Adipose tissue (tissue), 3 donors: ENCODE data around the gene MAP7D3. TPM values are rescaled to one million over a fixed set of nuclear protein-coding genes. Genes with fewer than 3 reads are reported as not detected.
"Not testable (repeated sequence)": the region's sequence is repeated elsewhere in the genome, so short reads cannot be mapped to it uniquely, and the experiment has no call there.

Experiments used
- H3K27ac ChIP-seq: one replicate; pipeline ENCODE4 v1.5.1; 2013; ENCODE audit warnings: low read depth, low read length
- WGBS, 3 donors: extraction: QIAGEN DNeasy Blood & Tissue Kit; methylation state at CpG; one replicate each; pipeline ENCODE4 v1.1.7; 2013; 5-methylcytosine and 5-hydroxymethylcytosine counted together
- polyA plus RNA-seq, 3 donors: library from polyadenylated mRNA; stranded (reverse); fragments of 200-250 nt; gene quantifications; one replicate each; pipeline ENCODE4 v1.2.3, GENCODE V29; 2013
- donor health status: healthy with polysubstance abuse.
- donor health status: Bipolar disorder and iron deficiency.
- donor health status: healthy.

The MAP7D3 gene
- polyA plus RNA-seq, 3 donors, result 1.8 to 17.3 (median 14.0) TPM

GRCh38 chrX:136194536-136194935, 56.7 kb downstream of the MAP7D3 start:
- 68 to 95% (median 74%) methylated on average over 2 of the region's 2 CpGs for WGBS, 3 donors
- no peak overlapping the region for H3K27ac ChIP-seq

DNA sequence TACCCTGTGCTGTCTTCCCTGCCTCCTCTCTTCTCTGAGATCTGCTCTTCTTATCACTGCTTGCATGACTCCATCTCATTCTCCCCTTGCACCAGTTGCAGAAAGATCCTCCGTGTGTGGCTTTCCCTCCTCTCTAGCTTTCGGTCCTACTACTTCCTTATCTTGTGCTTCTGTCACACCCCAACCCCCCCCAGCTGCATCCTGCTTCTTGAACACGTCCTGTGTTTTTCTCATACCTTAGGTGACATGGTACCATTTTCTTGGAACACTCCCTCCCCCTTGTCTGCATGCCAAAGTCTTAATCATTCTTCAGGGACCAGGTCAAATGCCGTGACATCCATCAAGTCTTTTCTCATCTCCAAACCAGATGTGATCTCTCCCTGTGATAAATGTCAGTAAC, 57.4 kb downstream of the MAP7D3 start:
- H3K27ac ChIP-seq, result no peak overlapping the region
- 18 to 45% (median 41%) methylated on average over 4 of the region's 4 CpGs for WGBS, 3 donors

GRCh38 chrX:136192839-136193414, 58.3 kb downstream of the MAP7D3 start:
- WGBS, 3 donors, result 28 to 57% (median 55%) methylated on average over 3 of the region's 3 CpGs
- H3K27ac ChIP-seq, result no peak overlapping the region

- 66 to 89% (median 68%) methylated on average over 2 of the region's 2 CpGs for WGBS, 3 donors
- no peak overlapping the region for H3K27ac ChIP-seq
Measured at GRCh38 chrX:136192135-136192534, 59.1 kb downstream of the MAP7D3 start.

GRCh38 chrX:136191171-136191570, 60.0 kb downstream of the MAP7D3 start:
- WGBS, 3 donors, result 51 to 75% (median 54%) methylated on average over 6 of the region's 6 CpGs
- H3K27ac ChIP-seq, result no peak overlapping the region

DNA sequence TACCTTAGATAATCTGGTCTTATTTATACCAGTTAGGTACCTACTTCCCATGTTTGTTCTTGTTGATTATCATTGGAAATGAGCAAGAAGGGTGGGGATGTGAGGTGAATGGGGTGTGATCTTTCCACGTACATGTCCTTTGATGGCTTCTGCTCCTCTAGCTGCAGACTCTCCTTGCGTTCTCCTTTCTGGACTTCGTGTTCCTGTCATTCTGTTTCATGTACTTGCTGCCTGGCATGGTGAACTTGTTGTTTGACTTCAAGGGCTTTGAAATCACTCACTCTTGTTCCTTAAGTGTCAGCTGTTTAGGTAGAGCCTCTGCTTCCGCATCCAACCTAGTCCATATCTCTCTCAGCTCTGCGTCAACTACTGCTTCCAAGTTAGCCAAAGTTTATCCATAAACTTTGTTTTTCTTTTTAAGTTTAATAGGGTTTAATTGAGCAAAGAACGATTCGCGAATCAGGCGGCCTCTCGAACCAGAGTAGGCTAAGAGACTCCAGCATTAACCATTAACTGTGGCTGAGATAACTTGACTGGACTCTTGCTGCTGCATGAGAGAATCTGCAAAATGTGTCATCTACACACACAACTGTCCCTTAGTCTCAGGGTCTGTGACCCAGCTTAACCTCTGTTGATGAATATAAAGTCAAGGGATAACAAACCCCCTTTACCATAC, 61.0 kb downstream of the MAP7D3 start:
- WGBS, 3 donors, result 81 to 95% (median 89%) methylated on average over 10 of the region's 10 CpGs
- no peak overlapping the region for H3K27ac ChIP-seq

- H3K27ac ChIP-seq, result no peak overlapping the region
- 30 to 44% (median 34%) methylated on average over 2 of the region's 2 CpGs for WGBS, 3 donors
Measured at GRCh38 chrX:136189222-136189621, 62.0 kb downstream of the MAP7D3 start.

DNA sequence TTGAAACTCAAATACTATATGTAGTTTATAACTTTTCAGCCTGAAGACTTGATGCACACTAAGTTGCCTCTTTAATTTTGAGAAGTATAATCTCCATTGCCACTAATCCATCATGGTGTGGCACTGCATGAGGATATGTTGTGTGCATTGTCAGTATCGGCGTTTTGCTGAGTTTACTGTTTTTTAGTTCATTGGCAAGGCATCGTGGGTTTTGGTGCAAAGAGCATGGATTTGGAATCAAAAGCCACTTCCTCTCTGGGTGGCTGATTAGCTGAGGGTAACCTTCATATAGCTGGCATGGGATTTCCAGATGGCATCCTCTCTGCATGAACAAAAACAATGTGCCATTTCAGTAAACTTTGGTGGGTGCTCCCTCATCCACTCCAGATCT, 65.2 kb downstream of the MAP7D3 start:
- WGBS, 3 donors, result 25 to 52% (median 30%) methylated on average over 3 of the region's 3 CpGs
- no peak overlapping the region for H3K27ac ChIP-seq

DNA sequence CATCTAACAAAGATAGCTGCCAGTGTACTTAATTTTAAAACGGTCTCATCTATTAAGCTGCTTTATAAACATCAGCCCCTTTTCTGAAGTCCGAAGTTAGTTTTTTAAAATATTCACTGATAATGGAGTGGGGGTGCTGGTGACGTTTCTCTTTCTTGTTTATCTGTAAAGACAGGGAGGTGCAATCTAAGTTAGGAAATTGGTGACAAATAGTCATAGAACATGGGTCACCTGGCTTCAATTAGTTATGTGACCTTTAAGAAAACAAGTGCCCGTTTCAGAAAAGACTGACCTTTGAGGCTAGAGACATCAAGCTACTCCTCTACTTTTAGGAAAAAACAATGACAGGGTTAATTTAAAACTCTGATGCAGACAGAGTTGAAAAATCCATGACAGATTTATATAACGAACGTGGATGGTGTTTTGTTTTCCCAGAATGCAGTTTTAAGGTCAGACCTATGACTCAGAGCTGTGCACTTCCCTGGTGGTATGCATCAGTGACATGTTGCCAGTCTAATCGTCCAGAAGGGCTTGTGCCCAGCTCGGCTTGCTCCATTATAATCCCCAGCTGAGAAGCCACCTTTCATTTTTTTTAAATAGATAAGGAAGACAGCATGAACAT, 65.7 kb downstream of the MAP7D3 start:
- H3K27ac ChIP-seq, result peak overlapping the region; percentile 38
- 16 to 27% (median 24%) methylated on average over 8 of the region's 8 CpGs for WGBS, 3 donors

DNA sequence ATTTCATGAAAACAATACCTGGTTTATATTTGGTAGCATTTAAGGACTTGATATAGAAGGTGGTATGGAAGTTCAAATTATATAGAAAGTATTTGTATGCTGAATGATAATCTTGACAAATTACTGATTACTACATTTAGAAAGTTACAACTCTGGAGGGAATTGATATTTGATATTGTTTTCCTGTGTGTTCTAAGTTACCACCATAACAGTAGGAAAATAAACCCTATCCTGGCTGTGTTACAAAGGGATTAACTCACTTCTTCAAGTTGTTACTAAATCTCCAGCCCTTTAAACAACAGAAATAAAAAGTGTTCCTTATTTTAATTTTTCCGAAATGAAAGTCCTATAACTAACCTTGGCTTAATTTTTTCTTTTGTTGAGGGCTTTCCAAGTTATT, 67.3 kb downstream of the MAP7D3 start:
- H3K27ac ChIP-seq, result no peak overlapping the region
- WGBS, 3 donors, result 33 to 58% (median 43%) methylated on average over 1 of the region's 1 CpG

- H3K27ac ChIP-seq, result no peak overlapping the region
Measured at GRCh38 chrX:136183172-136183571, 68.0 kb downstream of the MAP7D3 start.

DNA sequence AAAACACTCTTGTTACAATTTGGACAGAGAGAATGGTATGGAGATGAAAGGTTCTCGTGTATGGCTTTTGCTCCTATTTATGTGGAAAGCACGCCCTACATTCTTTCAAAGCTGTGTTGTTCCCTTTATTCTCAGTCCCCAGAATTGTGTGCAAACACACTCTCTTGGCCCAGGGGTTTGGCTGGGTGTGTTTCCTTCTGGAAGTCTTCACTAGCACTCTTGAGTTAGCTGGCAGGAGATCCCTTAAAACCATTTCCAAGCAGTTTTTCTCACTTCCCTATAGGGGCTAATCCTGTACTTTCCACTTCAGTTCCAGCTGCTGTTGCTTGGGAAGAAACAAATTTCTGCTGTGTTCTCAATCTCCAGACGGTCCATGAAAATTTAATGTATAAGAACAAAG, 68.8 kb downstream of the MAP7D3 start:
- WGBS, 3 donors, result 51 to 76% (median 56%) methylated on average over 3 of the region's 3 CpGs
- no peak overlapping the region for H3K27ac ChIP-seq

More at GRCh38 chrX:136183172-136183571, 68.0 kb downstream of the MAP7D3 start:
- WGBS, 3 donors, result 70 to 88% (median 87%) methylated on average over 4 of the region's 4 CpGs

DNA sequence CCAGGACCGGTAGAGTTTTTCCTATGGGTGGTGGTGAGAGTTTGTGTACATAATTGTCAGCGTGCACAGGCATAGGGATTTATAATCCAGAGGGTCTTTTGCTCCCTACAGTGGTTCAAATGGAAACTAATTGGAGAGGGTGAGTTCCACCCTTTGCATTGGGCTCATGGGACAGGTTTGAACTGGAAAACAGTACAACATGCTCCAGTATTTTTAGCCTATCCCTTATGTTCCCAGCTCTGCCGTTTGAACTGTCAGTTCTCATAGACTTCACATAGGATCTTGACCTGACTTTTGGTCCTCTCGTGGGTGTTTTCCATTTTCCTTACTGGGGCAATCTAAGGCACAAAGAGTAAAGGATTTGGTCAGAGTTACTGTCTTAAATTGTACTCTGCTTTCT, 72.1 kb downstream of the MAP7D3 start:
- no peak overlapping the region for H3K27ac ChIP-seq

GRCh38 chrX:136176399-136176825, 74.8 kb downstream of the MAP7D3 start:
- H3K27ac ChIP-seq, result no peak overlapping the region
- 28 to 48% (median 29%) methylated on average over 2 of the region's 2 CpGs for WGBS, 3 donors

More for the DNA sequence above, 72.1 kb downstream of the MAP7D3 start:
- WGBS, 3 donors, result 70 to 75% (median 71%) methylated on average over 4 of the region's 4 CpGs

DNA sequence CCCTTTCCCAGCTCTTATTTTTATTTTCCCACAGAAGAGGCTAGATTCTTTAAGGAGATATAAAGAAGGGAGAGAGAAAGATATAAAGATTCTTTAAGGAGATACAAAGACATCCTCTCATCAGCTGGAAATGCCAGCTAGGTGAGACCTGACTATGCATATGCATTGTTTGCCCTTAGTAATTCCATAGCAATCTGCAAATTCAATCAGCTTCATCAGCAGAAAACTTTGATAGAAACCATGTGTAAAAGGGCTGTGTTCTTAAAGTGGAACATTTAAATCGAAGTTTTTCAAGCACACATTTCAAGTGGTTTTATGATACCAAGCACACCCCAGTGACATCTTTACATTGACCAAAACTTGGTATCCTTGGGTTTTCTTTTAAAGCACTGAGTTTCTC, 79.8 kb downstream of the MAP7D3 start:
- H3K27ac ChIP-seq, result no peak overlapping the region
- 32 to 44% (median 43%) methylated on average over 1 of the region's 1 CpG for WGBS, 3 donors

GRCh38 chrX:136170139-136170800, 80.9 kb downstream of the MAP7D3 start:
- no peak overlapping the region for H3K27ac ChIP-seq
- WGBS, 3 donors, result 60 to 61% (median 61%) methylated on average over 9 of the region's 9 CpGs

DNA sequence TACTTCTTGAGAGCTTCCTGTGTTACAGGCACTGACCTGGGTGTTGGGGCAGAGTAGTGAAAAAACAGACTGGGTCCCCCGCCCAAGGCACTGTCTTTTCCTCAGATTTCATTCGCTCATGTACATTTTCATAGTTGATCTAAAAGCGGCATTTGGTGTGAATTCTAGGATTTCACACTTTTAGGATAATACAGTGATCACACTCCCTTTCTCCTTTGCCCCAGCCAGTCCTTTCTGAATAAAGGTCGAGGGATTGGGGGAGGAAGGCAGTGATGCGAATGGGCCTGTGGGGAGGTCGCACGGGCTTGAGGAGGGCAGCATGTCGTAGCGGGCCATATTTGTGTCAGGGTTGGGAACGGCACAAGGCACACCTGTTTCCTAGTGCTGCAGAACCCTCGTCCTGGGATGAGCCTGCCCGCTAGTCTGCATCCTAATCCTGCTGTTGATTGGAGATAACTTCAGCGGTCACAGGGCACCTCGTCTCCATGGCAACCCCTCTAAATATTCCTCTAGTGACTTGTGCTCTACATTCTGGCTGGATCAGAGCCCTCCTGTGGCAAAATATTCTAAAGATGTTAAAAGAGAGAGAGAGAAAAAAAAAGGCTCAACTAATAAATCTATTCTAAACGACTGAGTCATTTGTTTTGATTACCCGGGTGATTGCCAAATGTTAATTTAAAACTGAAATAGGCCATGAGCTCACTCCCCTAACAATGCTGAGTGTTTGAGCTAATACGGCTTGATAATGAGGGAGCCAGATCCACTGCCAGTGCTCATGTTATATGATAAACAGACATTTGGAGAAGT, 82.1 kb downstream of the MAP7D3 start:
- no peak overlapping the region for H3K27ac ChIP-seq
- 25 to 36% (median 32%) methylated on average over 17 of the region's 17 CpGs for WGBS, 3 donors

DNA sequence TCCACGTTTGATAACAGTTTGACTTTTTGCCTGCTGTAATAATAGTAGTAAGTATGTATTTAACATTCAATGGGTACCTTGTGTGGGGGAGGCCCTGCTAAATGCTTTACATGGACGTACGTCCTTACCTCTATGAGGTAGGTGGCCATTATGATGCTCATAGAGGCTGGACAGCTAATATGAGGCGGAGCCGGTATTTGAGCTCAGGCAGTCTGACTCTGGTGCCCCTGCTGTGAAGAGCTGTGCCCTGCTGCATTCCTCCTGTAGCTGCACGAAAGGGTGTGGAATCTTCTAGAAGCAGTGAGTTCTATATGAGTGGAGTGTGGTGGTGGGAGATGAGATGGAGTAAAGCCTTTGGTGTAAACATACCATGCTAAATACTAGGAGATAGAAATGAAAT, 83.2 kb downstream of the MAP7D3 start:
- 72 to 79% (median 79%) methylated on average over 6 of the region's 6 CpGs for WGBS, 3 donors
- H3K27ac ChIP-seq, result not testable (repeated sequence)
